Ishikawa (cell line): ENCODE measurements around the gene HTRA1.

ENCODE experiments used
- CEBPB ChIP-seq: IDR thresholded peaks from 2 replicates; pipeline ENCODE4 v1.6.1; 2012
- TAF1 ChIP-seq: IDR thresholded peaks from 2 replicates; pipeline ENCODE4 v1.6.1; 2012; ENCODE audit warnings: low read depth, mild to moderate bottlenecking

- TF ChIP-seq CEBPB = no peak
- TF ChIP-seq TAF1 = no peak
These were observed 32.4 kb downstream of the HTRA1 start for GRCh38 chr10:122493761-122494160.
